ENCODE data around the gene PTGDR2.
"Not testable (repeated sequence)": the region's sequence is repeated elsewhere in the genome, so short reads cannot be mapped to it uniquely, and the experiment has no call there.

PTGDR2 gene

DNA sequence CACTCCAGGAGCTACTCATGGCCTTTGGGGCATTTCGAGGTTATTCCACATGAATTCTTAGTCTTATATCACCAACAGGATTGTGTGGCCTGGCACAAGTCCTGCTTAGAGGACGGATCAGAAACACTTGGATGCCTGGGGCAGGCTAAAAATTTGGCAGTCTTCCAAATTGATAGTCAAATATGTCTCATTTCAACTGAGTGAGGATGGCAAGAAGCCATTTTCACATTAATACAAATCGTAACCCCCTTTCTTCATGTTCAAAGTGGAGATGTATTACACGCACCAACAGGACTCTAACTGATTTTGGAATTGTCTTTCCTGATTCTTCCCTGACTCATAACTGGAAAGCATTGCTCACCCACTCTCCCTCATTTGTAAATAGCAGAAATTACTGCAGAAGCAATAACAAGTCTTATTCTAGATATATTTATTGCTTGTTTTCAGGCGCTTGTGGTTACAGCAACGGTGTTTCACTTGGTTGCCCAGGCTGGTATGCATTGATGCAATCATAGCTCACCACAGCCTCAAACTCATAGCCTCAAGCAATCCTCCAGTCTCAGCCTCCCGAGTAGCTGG is 24.2 kb downstream of the PTGDR2 start:
- in situ Hi-C loops (cut with MboI; ENCODE audit: low sequenced_read_pairs) = no loop called here
- DNase-seq (ENCODE audit: low spot score in 2 of 2) = no peak
- Histone ChIP-seq H3K4me3 (no peak overlapping the region), H3K36me3 (replicated peaks) (no peaks in the 10 kb centered on the region), H3K9me3 (no peaks in the 10 kb centered on the region), H3K27me3 (ENCODE audit: low read depth) (no peaks in the 10 kb centered on the region), H3K4me1 (no peaks in the 10 kb centered on the region)

DNA sequence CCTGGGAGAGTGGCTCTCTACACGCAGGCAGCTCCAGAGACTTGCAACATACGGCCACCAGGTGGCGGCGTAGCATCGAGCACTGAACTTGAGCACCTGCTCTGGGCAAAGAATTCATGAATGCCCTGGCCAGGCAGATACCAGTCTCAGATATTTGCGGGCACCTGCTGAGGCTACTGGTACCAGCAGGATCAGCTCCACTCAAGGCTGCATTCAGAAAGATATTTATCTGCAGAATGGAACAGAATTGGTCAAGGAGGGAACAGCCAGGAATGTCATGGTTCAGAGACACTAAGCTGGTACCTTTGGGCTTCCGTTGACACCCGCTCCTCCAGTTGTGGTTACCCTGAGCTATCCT is 24.6 kb downstream of the PTGDR2 start:
- Histone ChIP-seq H3K36me3 (replicated peaks) (no peaks in the 10 kb centered on the region), H3K27me3 (ENCODE audit: low read depth) (no peaks in the 10 kb centered on the region), H3K4me3 (no peak overlapping the region), H3K9me3 (no peaks in the 10 kb centered on the region), H3K4me1 (no peaks in the 10 kb centered on the region)
- DNase-seq (ENCODE audit: low spot score in 2 of 2) = peak; percentile 44 to 86
- in situ Hi-C loops (cut with MboI; ENCODE audit: low sequenced_read_pairs) = no loop called here

GRCh38 chr11:60830478-60831142 is 25.1 kb downstream of the PTGDR2 start:
- no peak for DNase-seq (ENCODE audit: low spot score in 2 of 2)
- Histone ChIP-seq H3K4me3 (no peak overlapping the region), H3K36me3 (replicated peaks) (no peaks in the 10 kb centered on the region), H3K27me3 (ENCODE audit: low read depth) (no peaks in the 10 kb centered on the region), H3K9me3 (no peaks in the 10 kb centered on the region), H3K4me1 (no peaks in the 10 kb centered on the region)
- in situ Hi-C loops (cut with MboI; ENCODE audit: low sequenced_read_pairs) = no loop called here

GRCh38 chr11:60825790-60826189 is 30.0 kb downstream of the PTGDR2 start:
- in situ Hi-C loops (cut with MboI; ENCODE audit: low sequenced_read_pairs) = no loop called here
- no peak overlapping the region for H3K4me3 ChIP-seq
- no peaks in the 10 kb centered on the region for H3K9me3 ChIP-seq
- H3K27me3 ChIP-seq (ENCODE audit: low read depth) = no peaks in the 10 kb centered on the region
- no peaks in the 10 kb centered on the region for H3K36me3 ChIP-seq (replicated peaks)
- H3K4me1 ChIP-seq = no peaks in the 10 kb centered on the region
- DNase-seq (ENCODE audit: low spot score in 2 of 2) = no peak

- H3K27me3 ChIP-seq (ENCODE audit: low read depth) = no peaks in the 10 kb centered on the region
- no peak overlapping the region for H3K4me3 ChIP-seq
- no peak for DNase-seq (ENCODE audit: low spot score in 2 of 2)
- no peaks in the 10 kb centered on the region for H3K36me3 ChIP-seq (replicated peaks)
- no peaks in the 10 kb centered on the region for H3K4me1 ChIP-seq
- in situ Hi-C loops (cut with MboI; ENCODE audit: low sequenced_read_pairs) = no loop called here
- H3K9me3 ChIP-seq = no peaks in the 10 kb centered on the region
These were observed 30.6 kb downstream of the PTGDR2 start for GRCh38 chr11:60825118-60825517.

GRCh38 chr11:60823745-60824306 is 31.9 kb downstream of the PTGDR2 start:
- H3K4me1 ChIP-seq; H3K27me3 ChIP-seq (ENCODE audit: low read depth); H3K36me3 ChIP-seq (replicated peaks); H3K9me3 ChIP-seq; DNase-seq (ENCODE audit: low spot score in 2 of 2); in situ Hi-C loops (cut with MboI; ENCODE audit: low sequenced_read_pairs); H3K4me3 ChIP-seq: not testable (repeated sequence)

GRCh38 chr11:60821827-60822599 is 33.7 kb downstream of the PTGDR2 start:
- no peaks in the 10 kb centered on the region; the same call in 1 of the 2 replicates for H3K9me3 ChIP-seq
- in situ Hi-C loops (cut with MboI; ENCODE audit: low sequenced_read_pairs) = no loop called here
- no peaks in the 10 kb centered on the region for H3K27me3 ChIP-seq (ENCODE audit: low read depth)
- no peaks in the 10 kb centered on the region for H3K36me3 ChIP-seq (replicated peaks)
- no peaks in the 10 kb centered on the region for H3K4me1 ChIP-seq
- H3K4me3 ChIP-seq = no peak overlapping the region
- DNase-seq (ENCODE audit: low spot score in 2 of 2) = no peak

GRCh38 chr11:60818057-60818456 is 37.7 kb downstream of the PTGDR2 start:
- no peak for DNase-seq (ENCODE audit: low spot score in 2 of 2)
- Histone ChIP-seq H3K4me3 (no peak overlapping the region), H3K9me3 (peaks cover 6% of the 10 kb centered on the region), H3K4me1 (no peaks in the 10 kb centered on the region), H3K27me3 (ENCODE audit: low read depth) (no peaks in the 10 kb centered on the region), H3K36me3 (replicated peaks) (no peaks in the 10 kb centered on the region)
- in situ Hi-C loops (cut with MboI; ENCODE audit: low sequenced_read_pairs) = no loop called here

DNA sequence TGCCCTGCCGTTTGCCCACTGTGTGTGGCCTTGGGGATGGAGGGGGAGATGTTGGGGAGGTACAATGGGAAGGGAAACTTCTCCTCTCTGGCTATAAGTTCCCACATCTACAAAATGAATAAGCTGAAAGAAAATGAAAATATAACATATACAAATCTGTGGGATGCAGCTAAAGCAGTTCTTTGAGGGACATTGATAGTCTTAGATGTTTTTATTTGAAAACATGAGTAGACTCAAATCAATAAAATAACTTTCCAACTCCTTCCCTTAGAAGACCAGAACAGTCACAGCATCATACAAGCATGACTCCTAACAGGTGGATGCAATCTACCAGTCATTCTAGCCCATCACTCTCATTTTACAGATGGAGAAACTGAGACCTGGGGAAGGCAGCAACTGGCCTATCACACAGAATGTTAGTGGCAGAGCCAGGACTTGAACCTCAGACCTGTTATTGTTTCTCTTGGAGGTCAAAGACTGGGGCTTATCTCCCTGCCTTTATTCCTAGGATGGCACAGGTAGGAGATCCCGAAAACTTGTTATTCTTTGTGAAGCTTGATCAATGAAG is 39.1 kb downstream of the PTGDR2 start:
- in situ Hi-C loops (cut with MboI; ENCODE audit: low sequenced_read_pairs) = no loop called here
- Histone ChIP-seq H3K4me1 (no peaks in the 10 kb centered on the region), H3K36me3 (replicated peaks) (no peaks in the 10 kb centered on the region), H3K4me3 (no peak overlapping the region), H3K27me3 (ENCODE audit: low read depth) (no peaks in the 10 kb centered on the region), H3K9me3 (peaks cover 6% of the 10 kb centered on the region)
- DNase-seq (ENCODE audit: low spot score in 2 of 2) = no peak

GRCh38 chr11:60814112-60814511 is 41.6 kb downstream of the PTGDR2 start:
- in situ Hi-C loops (cut with MboI; ENCODE audit: low sequenced_read_pairs) = no loop called here

DNA sequence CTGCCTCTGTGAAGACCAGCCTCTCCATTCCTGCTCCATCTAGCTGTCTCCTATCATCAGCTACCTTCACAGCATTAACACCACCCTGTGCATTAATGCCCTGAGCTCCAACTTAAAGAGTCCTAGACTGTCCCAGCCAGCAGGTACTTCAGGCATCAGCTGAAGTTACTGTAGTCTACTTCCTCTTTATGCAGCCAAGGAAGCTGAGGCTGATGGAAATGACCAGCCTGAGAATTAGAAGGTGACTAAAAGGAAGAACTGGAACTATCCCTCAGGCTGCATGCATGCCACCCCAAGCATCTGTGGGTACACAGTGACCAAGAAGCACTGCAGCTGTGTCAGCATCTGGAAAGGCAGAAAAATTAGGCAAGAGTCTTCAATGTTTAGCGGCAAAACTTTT is 42.4 kb downstream of the PTGDR2 start:
- H3K27me3 ChIP-seq (ENCODE audit: low read depth) = no peaks in the 10 kb centered on the region
- H3K4me1 ChIP-seq = no peaks in the 10 kb centered on the region
- H3K4me3 ChIP-seq = no peak overlapping the region
- peaks cover 6% of the 10 kb centered on the region for H3K9me3 ChIP-seq
- no peak for DNase-seq (ENCODE audit: low spot score in 2 of 2)
- in situ Hi-C loops (cut with MboI; ENCODE audit: low sequenced_read_pairs) = no loop called here
- no peaks in the 10 kb centered on the region for H3K36me3 ChIP-seq (replicated peaks)

More at GRCh38 chr11:60814112-60814511, 41.6 kb downstream of the PTGDR2 start:
- Histone ChIP-seq H3K9me3 (peaks cover 6% of the 10 kb centered on the region), H3K27me3 (ENCODE audit: low read depth) (no peaks in the 10 kb centered on the region), H3K36me3 (replicated peaks) (no peaks in the 10 kb centered on the region), H3K4me1 (no peaks in the 10 kb centered on the region), H3K4me3 (no peak overlapping the region)
- DNase-seq (ENCODE audit: low spot score in 2 of 2) = no peak

GRCh38 chr11:60810569-60810968 is 45.2 kb downstream of the PTGDR2 start:
- in situ Hi-C loops (cut with MboI; ENCODE audit: low sequenced_read_pairs) = no loop called here
- H3K4me1 ChIP-seq = no peaks in the 10 kb centered on the region
- no peaks in the 10 kb centered on the region for H3K36me3 ChIP-seq (replicated peaks)
- DNase-seq (ENCODE audit: low spot score in 2 of 2) = no peak
- H3K9me3 ChIP-seq = no peaks in the 10 kb centered on the region
- no peak overlapping the region for H3K4me3 ChIP-seq
- H3K27me3 ChIP-seq (ENCODE audit: low read depth) = no peaks in the 10 kb centered on the region

- Histone ChIP-seq H3K36me3 (replicated peaks) (no peaks in the 10 kb centered on the region), H3K27me3 (ENCODE audit: low read depth) (no peaks in the 10 kb centered on the region), H3K4me1 (no peaks in the 10 kb centered on the region), H3K4me3 (no peak overlapping the region), H3K9me3 (no peaks in the 10 kb centered on the region)
- no peak for DNase-seq (ENCODE audit: low spot score in 2 of 2)
- in situ Hi-C loops (cut with MboI; ENCODE audit: low sequenced_read_pairs) = no loop called here
These were observed 45.6 kb downstream of the PTGDR2 start for GRCh38 chr11:60810151-60810550.

GRCh38 chr11:60809691-60810090 is 46.1 kb downstream of the PTGDR2 start:
- Histone ChIP-seq H3K9me3 (no peaks in the 10 kb centered on the region), H3K4me1 (no peaks in the 10 kb centered on the region), H3K27me3 (ENCODE audit: low read depth) (no peaks in the 10 kb centered on the region), H3K36me3 (replicated peaks) (no peaks in the 10 kb centered on the region), H3K4me3 (no peak overlapping the region)
- in situ Hi-C loops (cut with MboI; ENCODE audit: low sequenced_read_pairs) = no loop called here
- DNase-seq (ENCODE audit: low spot score in 2 of 2) = no peak

Data from HAP-1 (cell line).